H1 (cell line): ENCODE results near the gene LRRC32. TPM values are rescaled to one million over a fixed set of nuclear protein-coding genes. Genes with fewer than 3 reads are reported as not detected.

Experiments
- CTCF ChIA-PET: fragments of 300-600 bp; sonication (Branson Sonifier 250); formaldehyde crosslinking; loops from one replicate; lab custom pipeline; 2021; ENCODE audit not compliant: partially characterized antibody; lab: Charles Lee
- POLR2A ChIA-PET: fragments of 300-600 bp; sonication (Branson Sonifier 250); formaldehyde crosslinking; loops from one replicate; lab custom pipeline; 2021; ENCODE audit warnings: inconsistent platforms; ENCODE audit not compliant: partially characterized antibody; lab: Charles Lee
- DNase-seq, 2 experiments: peaks; one replicate each; pipeline versions ENCODE4 v3.0.0 to v3.0.0-alpha.2; 2010 to 2022; ENCODE audit warnings: low spot score in 2 of 2, low read depth in 1 of 2, mixed read lengths in 1 of 2
- FAIRE-seq: peaks from 2 replicates; lab custom pipeline; 2011; peaks lifted over from hg19 to GRCh38; lab: Jason Lieb, UNC
- H2AFZ ChIP-seq: 2 replicates; pipeline ENCODE4 v1.8.1; 2012; ENCODE audit warnings: low read length, inconsistent platforms
- H2AK5ac ChIP-seq: 2 replicates; pipeline ENCODE4 v1.6.1; 2013; ENCODE audit warnings: low read depth, low read length
- H2BK120ac ChIP-seq: replicated peaks from 2 replicates; pipeline ENCODE3; 2013; ENCODE audit warnings: low read depth, low read length, inconsistent platforms
- H2BK12ac ChIP-seq: 2 replicates; pipeline ENCODE4 v1.6.1; 2013; ENCODE audit warnings: low read depth, low read length
- H2BK15ac ChIP-seq: 2 replicates; pipeline ENCODE4 v1.6.1; 2013; ENCODE audit warnings: low read length
- H2BK20ac ChIP-seq: 2 replicates; pipeline ENCODE4 v1.6.1; 2013; ENCODE audit warnings: low read length
- H2BK5ac ChIP-seq: 2 replicates; pipeline ENCODE4 v1.6.1; 2013; ENCODE audit warnings: low read depth, low read length
- H3K14ac ChIP-seq: 2 replicates; pipeline ENCODE4 v1.6.1; 2013; ENCODE audit warnings: inconsistent platforms; ENCODE audit not compliant: insufficient read length
- H3K18ac ChIP-seq: 2 replicates; pipeline ENCODE4 v1.6.1; 2013; ENCODE audit warnings: low read length; ENCODE audit errors: extremely low read depth
- H3K23ac ChIP-seq: 2 replicates; pipeline ENCODE4 v1.6.1; 2013; ENCODE audit warnings: inconsistent platforms; ENCODE audit not compliant: insufficient read length
- H3K23me2 ChIP-seq: 2 replicates; pipeline ENCODE4 v1.6.1; 2013; ENCODE audit warnings: low read depth, low read length
- H3K27ac ChIP-seq: 2 replicates; pipeline ENCODE4 v1.6.1; 2011; ENCODE audit warnings: low read depth, low read length, inconsistent platforms
- H3K27me3 ChIP-seq, 4 experiments: replicated peaks in 1 of 4; 1 replicate in 1 of 4; 2 replicates in 3 of 4; pipeline versions ENCODE4 v1.6.1 to v1.8.1; 2011 to 2013; ENCODE audit warnings: low read length in 3 of 4, mild to moderate bottlenecking in 3 of 4, inconsistent platforms in 2 of 4, mixed read lengths in 2 of 4, moderate library complexity in 1 of 4; ENCODE audit not compliant: control insufficient read depth in 3 of 4, insufficient read depth in 3 of 4; ENCODE audit errors: extremely low read depth in 1 of 4
- H3K36me3 ChIP-seq, 4 experiments: 2 replicates each; pipeline versions ENCODE4 v1.6.1 to v1.8.1; 2011 to 2013; ENCODE audit warnings: mild to moderate bottlenecking in 4 of 4, low read length in 3 of 4, moderate library complexity in 2 of 4, control low read depth in 1 of 4, inconsistent platforms in 1 of 4; ENCODE audit not compliant: insufficient read depth in 4 of 4, control insufficient read depth in 2 of 4
- H3K4ac ChIP-seq: replicated peaks from 2 replicates; pipeline ENCODE3; 2013; ENCODE audit warnings: low read length, low read depth, mixed read lengths, inconsistent platforms; ENCODE audit not compliant: insufficient read length
- H3K4me1 ChIP-seq, 4 experiments: replicated peaks in 1 of 4; 1 replicate in 1 of 4; 2 replicates in 3 of 4; pipeline versions ENCODE4 v1.6.1 to v1.8.1; 2011 to 2013; ENCODE audit warnings: low read length in 3 of 4, inconsistent platforms in 2 of 4, mixed read lengths in 1 of 4; ENCODE audit not compliant: insufficient read depth in 4 of 4, control insufficient read depth in 3 of 4
- H3K4me2 ChIP-seq, 2 experiments: 2 replicates each; pipeline versions ENCODE4 v1.6.1 to v1.8.1; 2011 to 2013; ENCODE audit warnings: low read depth in 2 of 2, low read length in 2 of 2, control low read depth in 1 of 2, inconsistent platforms in 1 of 2, mild to moderate bottlenecking in 1 of 2; ENCODE audit not compliant: insufficient read depth in 1 of 2
- H3K4me3 ChIP-seq, 4 experiments: fragments of 200-600, 300-600 bp in 1 of 4; sonication (generic), shearing (Covaris generic), sonication (Bioruptor Twin) in 1 of 4; 2 replicates each; pipeline versions ENCODE4 v1.5.1 to v1.8.1; 2011 to 2016; ENCODE audit warnings: low read length in 4 of 4, low read depth in 3 of 4, control low read depth in 2 of 4, inconsistent platforms in 2 of 4, mild to moderate bottlenecking in 2 of 4, mixed read lengths in 1 of 4, moderate library complexity in 1 of 4; ENCODE audit not compliant: insufficient read depth in 2 of 4; ENCODE audit errors: extremely low read depth in 1 of 4
- H3K56ac ChIP-seq: replicated peaks from 2 replicates; pipeline ENCODE3; 2013; ENCODE audit warnings: low read depth, mild to moderate bottlenecking, mixed read lengths, low read length, inconsistent platforms; ENCODE audit not compliant: insufficient read length
- H3K79me1 ChIP-seq: 2 replicates; pipeline ENCODE4 v1.6.1; 2013; ENCODE audit warnings: low read depth, low read length, control low read depth
- H3K79me2 ChIP-seq, 2 experiments: 2 replicates each; pipeline versions ENCODE4 v1.6.1 to v1.8.1; 2012 to 2013; ENCODE audit warnings: low read length in 2 of 2, mild to moderate bottlenecking in 2 of 2, inconsistent platforms in 1 of 2; ENCODE audit not compliant: insufficient read depth in 2 of 2, control insufficient read depth in 1 of 2
- H3K9ac ChIP-seq, 4 experiments: replicated peaks in 1 of 4; 1 replicate in 1 of 4; 2 replicates in 3 of 4; pipeline versions ENCODE4 v1.6.1 to v1.8.1; 2011 to 2013; ENCODE audit warnings: low read depth in 3 of 4, low read length in 3 of 4, control low read depth in 2 of 4, mild to moderate bottlenecking in 2 of 4, moderate library complexity in 2 of 4, inconsistent platforms in 1 of 4; ENCODE audit errors: extremely low read depth in 1 of 4
- H3K9me3 ChIP-seq, 2 experiments: 2 replicates each; pipeline versions ENCODE4 v1.6.1 to v1.8.1; 2012 to 2013; ENCODE audit warnings: mild to moderate bottlenecking in 2 of 2, moderate library complexity in 2 of 2, control low read depth in 1 of 2, inconsistent platforms in 1 of 2, low read depth in 1 of 2, low read length in 1 of 2, mixed read lengths in 1 of 2; ENCODE audit not compliant: insufficient read depth in 2 of 2
- H4K20me1 ChIP-seq, 2 experiments: replicated peaks in 1 of 2; 2 replicates each; pipeline versions ENCODE3 to v1.8.1; 2011 to 2013; ENCODE audit warnings: inconsistent platforms in 2 of 2, low read length in 2 of 2, mild to moderate bottlenecking in 1 of 2; ENCODE audit not compliant: insufficient read depth in 2 of 2, control insufficient read depth in 1 of 2
- H4K5ac ChIP-seq: 2 replicates; pipeline ENCODE4 v1.6.1; 2013; ENCODE audit warnings: low read length, low read depth, mixed read lengths, inconsistent platforms; ENCODE audit not compliant: insufficient read length
- H4K8ac ChIP-seq: 2 replicates; pipeline ENCODE4 v1.8.0; 2013; ENCODE audit warnings: mild to moderate bottlenecking, moderate library complexity, low read length, inconsistent platforms; ENCODE audit not compliant: insufficient read depth; ENCODE audit errors: extremely low read depth
- H4K91ac ChIP-seq: replicated peaks from 2 replicates; pipeline ENCODE3; 2013; ENCODE audit warnings: low read length, mixed read lengths, inconsistent platforms; ENCODE audit not compliant: insufficient read length
- BCL11A ChIP-seq, 2 experiments: IDR thresholded peaks; one replicate each; pipeline ENCODE4 v1.6.1; 2011; ENCODE audit warnings: low read depth in 2 of 2, low read length in 2 of 2, mild to moderate bottlenecking in 2 of 2
- CBX8 ChIP-seq: fragments of 300-800, 300-1000 bp; sonication (generic); IDR thresholded peaks from 2 replicates; pipeline ENCODE4 v1.7.1; 2016; ENCODE audit warnings: low read depth, low read length, borderline replicate concordance
- CEBPB ChIP-seq: IDR thresholded peaks from 2 replicates; pipeline ENCODE4 v1.6.1; 2012; ENCODE audit warnings: low read depth, low read length
- CREB1 ChIP-seq: IDR thresholded peaks from 2 replicates; pipeline ENCODE4 v1.6.1; 2012; ENCODE audit warnings: inconsistent platforms
- EP300 ChIP-seq, 2 experiments: IDR thresholded peaks; 1 replicate in 1 of 2; 2 replicates in 1 of 2; pipeline ENCODE4 v1.6.1; 2011 to 2012; ENCODE audit warnings: low read depth in 2 of 2, low read length in 2 of 2, mild to moderate bottlenecking in 2 of 2, borderline replicate concordance in 1 of 2, inconsistent platforms in 1 of 2, moderate library complexity in 1 of 2
- GABPA ChIP-seq: IDR thresholded peaks from 2 replicates; pipeline ENCODE4 v1.6.1; 2011; ENCODE audit warnings: mild to moderate bottlenecking, low read length, moderate library complexity, borderline replicate concordance; ENCODE audit not compliant: insufficient read depth
- HDAC2 ChIP-seq, 2 experiments: fragments of 300-600 bp in 1 of 2; sonication (generic) in 1 of 2; IDR thresholded peaks; 2 replicates each; pipeline ENCODE4 v1.6.1; 2011 to 2012; ENCODE audit warnings: low read depth in 2 of 2, low read length in 2 of 2, mild to moderate bottlenecking in 2 of 2, moderate library complexity in 2 of 2, borderline replicate concordance in 1 of 2, inconsistent platforms in 1 of 2
- HDAC6 ChIP-seq: IDR thresholded peaks from one replicate; pipeline ENCODE4 v1.7.1; 2012; ENCODE audit warnings: low read depth, mild to moderate bottlenecking, inconsistent platforms, low read length, moderate library complexity
- PHF8 ChIP-seq: fragments of 200-600 bp; sonication (generic); conservative IDR thresholded peaks from 2 replicates; pipeline ENCODE4 v1.7.1; 2012; ENCODE audit warnings: low read depth, mild to moderate bottlenecking, inconsistent platforms, low read length, moderate library complexity
- SIRT6 ChIP-seq: IDR thresholded peaks from one replicate; pipeline ENCODE4 v1.7.1; 2012; ENCODE audit warnings: low read length, inconsistent platforms
- TCF12 ChIP-seq: IDR thresholded peaks from 2 replicates; pipeline ENCODE4 v1.6.1; 2011; ENCODE audit warnings: low read depth, mild to moderate bottlenecking, low read length
- WGBS, 2 experiments: shearing (Covaris generic) in 1 of 2; methylation state at CpG; one replicate each; pipeline versions ENCODE4 v1.1.6 to v1.1.7; 2013 to 2015; ENCODE audit warnings: low lambda C conversion rate in 2 of 2, mixed read lengths in 2 of 2, inconsistent platforms in 1 of 2, low coverage in 1 of 2, missing lambda C conversion rate in 1 of 2; ENCODE audit not compliant: insufficient replicate concordance in 2 of 2, insufficient coverage in 1 of 2, insufficient read length in 1 of 2; ENCODE audit errors: extremely low coverage in 1 of 2, missing lambda C conversion rate in 1 of 2; 5-methylcytosine and 5-hydroxymethylcytosine counted together
- polyA plus RNA-seq, 7 experiments: library from polyadenylated mRNA; depleted of rRNA in 3 of 7; stranded (reverse) in 5 of 7; unstranded in 2 of 7; fragments of >200 nt in 5 of 7; fragments of 200-250 nt in 2 of 7; gene quantifications; 1 replicate in 5 of 7; 2 replicates in 1 of 7; 4 replicates in 1 of 7; pipeline versions ENCODE4 v1.2.1 to v1.2.3, GENCODE V29; 2011 to 2013; ENCODE audit warnings: missing spikeins in 2 of 7, mixed read lengths in 2 of 7
- total RNA-seq: library from RNA; stranded (reverse); fragmentation: NEBNext Ultra II Directional; extraction: Animal tissue kit (Norgen Biotek cat#: 25700); gene quantifications from 2 replicates; pipeline ENCODE4 v1.2.1, GENCODE V29; 2021
- TF ChIP-seq, protein P1 (sequence below): IDR thresholded peaks from 2 replicates; pipeline ENCODE4 v1.6.1; 2012; ENCODE audit warnings: inconsistent platforms

The LRRC32 gene
- total and polyA plus RNA-seq, 2 of the 8 experiments (the other 6 are each of a cell fraction or from before 2014, with no cell fraction given): 0.99 to 1.9 TPM

DNA sequence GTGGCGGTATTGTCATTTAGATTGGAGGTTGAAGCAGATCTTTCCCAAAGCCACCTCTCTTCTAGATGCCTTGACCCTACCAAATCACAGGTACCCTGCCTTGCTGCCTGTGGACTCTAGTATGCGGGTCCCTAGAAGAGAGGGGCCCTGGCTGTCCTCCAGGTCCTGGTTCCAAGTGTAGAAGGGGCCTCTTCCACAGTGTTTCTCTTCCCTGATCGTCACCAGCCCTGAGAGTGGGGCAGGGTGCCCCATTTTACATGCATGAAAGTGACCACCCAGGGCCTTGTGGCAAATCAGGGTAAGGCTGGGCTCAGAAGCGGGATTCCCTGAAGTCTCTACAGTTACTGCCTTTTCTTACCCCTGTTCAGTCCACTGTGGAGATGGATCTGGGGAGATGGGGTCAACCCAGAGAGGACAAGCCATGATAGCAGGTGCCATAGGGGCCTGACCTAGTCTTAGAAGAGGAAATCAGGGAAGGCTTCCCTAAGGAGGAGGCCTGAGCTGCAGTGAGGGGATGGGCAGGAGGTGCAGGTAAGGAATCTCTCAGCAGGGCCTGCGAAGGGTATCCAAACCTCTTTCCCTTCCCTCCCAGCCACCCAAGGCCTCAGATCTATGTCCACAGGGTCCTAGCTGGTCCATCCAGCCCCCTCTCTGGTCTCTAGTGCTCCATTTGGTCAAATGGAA is 1.2 kb upstream of the LRRC32 start:
- 89% methylated on average over 5 of the region's 5 CpGs; no CpG with 5 or more reads in 1 of the 2 experiments for WGBS, 2 experiments
- H2BK12ac ChIP-seq: no peak overlapping the region; the same call in 1 of the 2 replicates
- peaks cover 0 to 2% of the 10 kb centered on the region in 2 experiments for H4K20me1 ChIP-seq
- H3K9me3 ChIP-seq: no peaks in the 10 kb centered on the region
- H2AFZ ChIP-seq: no peak overlapping the region
- H3K23ac ChIP-seq: no peak overlapping the region
- H2BK15ac ChIP-seq: no peak overlapping the region
- H3K4me1 ChIP-seq: peaks cover 0 to 6% (median under 1%) of the 10 kb centered on the region in 4 experiments; a peak in 5 of 7 replicates
- no peaks in the 10 kb centered on the region for H3K79me2 ChIP-seq
- no peak overlapping the region for H3K9ac ChIP-seq
- POLR2A ChIA-PET: interaction anchor here (0.9 kb wide), 1 partner anchor 14 kb away, joined by 3 read pairs; no protein-coding TSS in a partner anchor
- H4K91ac ChIP-seq: no peak overlapping the region
- H3K27ac ChIP-seq: no peak overlapping the region
- peaks cover 0 to 26% (median 17%) of the 10 kb centered on the region in 4 experiments; a peak in 5 of 7 replicates for H3K27me3 ChIP-seq
- no peak overlapping the region for H3K18ac ChIP-seq
- no peak overlapping the region for H2AK5ac ChIP-seq
- H3K79me1 ChIP-seq: no peaks in the 10 kb centered on the region
- H4K5ac ChIP-seq: no peak overlapping the region
- no peak for FAIRE-seq
- DNase-seq: no peak
- no peaks in the 10 kb centered on the region for H3K36me3 ChIP-seq
- no peak overlapping the region for H2BK20ac ChIP-seq
- H3K4me3 ChIP-seq: no peak overlapping the region
- no peak overlapping the region for H2BK120ac ChIP-seq
- no peak overlapping the region for H3K4ac ChIP-seq
- CTCF ChIA-PET: interaction anchor here (0.6 to 3.8 kb wide), 14 partner anchors 9 to 464 kb away, joined by 3 to 39 read pairs (median 4); no protein-coding TSS in a partner anchor
- H3K23me2 ChIP-seq: peaks cover 5% of the 10 kb centered on the region; the same call in 1 of the 2 replicates
- H3K4me2 ChIP-seq: peak overlapping the region in 1 of 2 experiments; percentile 55; a peak in 2 of 4 replicates
- no peak overlapping the region for H3K14ac ChIP-seq
- no peak overlapping the region for H3K56ac ChIP-seq
- H2BK5ac ChIP-seq: no peak overlapping the region
- H4K8ac ChIP-seq: no peak overlapping the region
- TF ChIP-seq HDAC2 (IDR thresholded peaks at IDR 0.05; ENCODE audit: borderline replicate concordance in 1 of 2, low read depth in 2 of 2, low read length in 2 of 2): no peak
- TF ChIP-seq TCF12: no peak
- TF ChIP-seq EP300 (IDR thresholded peaks at IDR 0.05; ENCODE audit: borderline replicate concordance in 1 of 2, low read depth in 2 of 2, low read length in 2 of 2): no peak
- TF ChIP-seq CEBPB: no peak
- no peak for TF ChIP-seq SIRT6
- TF ChIP-seq GABPA: no peak
- TF ChIP-seq PHF8: no peak
- no peak for TF ChIP-seq BCL11A (IDR thresholded peaks at IDR 0.05; ENCODE audit: low read depth in 2 of 2, low read length in 2 of 2)
- no peak for TF ChIP-seq HDAC6
- TF ChIP-seq, protein P1, sequence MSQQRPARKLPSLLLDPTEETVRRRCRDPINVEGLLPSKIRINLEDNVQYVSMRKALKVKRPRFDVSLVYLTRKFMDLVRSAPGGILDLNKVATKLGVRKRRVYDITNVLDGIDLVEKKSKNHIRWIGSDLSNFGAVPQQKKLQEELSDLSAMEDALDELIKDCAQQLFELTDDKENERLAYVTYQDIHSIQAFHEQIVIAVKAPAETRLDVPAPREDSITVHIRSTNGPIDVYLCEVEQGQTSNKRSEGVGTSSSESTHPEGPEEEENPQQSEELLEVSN: no peak
- no peak for TF ChIP-seq CREB1
- no peak for TF ChIP-seq CBX8
